NCI-H2227 (cell line): ENCODE measurements around the gene FGF13.
A peak's percentile ranks its signal among the peaks of the same experiment; 100 is the strongest.

Source experiments
- DNase-seq: peaks from one replicate; lab custom pipeline; 2025; ENCODE audit not compliant: unreplicated experiment; lab: John Stamatoyannopoulos, UW

FGF13 gene

GRCh38 chrX:138711399-138712347 lies at the start of gene FGF13:
Gene FGF13, minus strand, starts transcription at chrX:138711717. Its CDS starts 714 bp downstream, at chrX:138711003.
- peak; percentile 6 for DNase-seq

- no peak for DNase-seq
These were observed 47.9 kb upstream of the FGF13 start for GRCh38 chrX:138759217-138759943.

DNA sequence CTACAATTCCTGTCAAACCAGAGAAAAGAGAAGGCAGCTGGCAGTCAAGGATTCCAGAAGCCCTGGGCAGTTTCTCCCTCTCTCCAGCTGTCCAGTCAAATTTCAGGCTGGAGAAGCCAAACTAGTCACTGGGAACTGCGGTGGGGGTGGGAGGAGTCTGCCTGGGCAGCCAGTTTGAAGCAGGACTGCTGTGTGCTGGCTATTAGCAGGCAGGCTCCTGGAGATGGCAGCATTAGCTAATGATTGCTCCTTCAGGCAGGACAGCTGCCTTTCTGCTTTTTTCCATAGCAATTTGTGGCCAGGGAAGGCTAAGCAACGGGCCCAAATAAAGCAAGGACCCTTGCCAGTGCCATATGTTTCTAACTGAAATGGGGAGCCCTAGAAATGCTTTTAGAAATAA lies 44.7 kb upstream of the FGF13 start:
- DNase-seq = no peak

DNA sequence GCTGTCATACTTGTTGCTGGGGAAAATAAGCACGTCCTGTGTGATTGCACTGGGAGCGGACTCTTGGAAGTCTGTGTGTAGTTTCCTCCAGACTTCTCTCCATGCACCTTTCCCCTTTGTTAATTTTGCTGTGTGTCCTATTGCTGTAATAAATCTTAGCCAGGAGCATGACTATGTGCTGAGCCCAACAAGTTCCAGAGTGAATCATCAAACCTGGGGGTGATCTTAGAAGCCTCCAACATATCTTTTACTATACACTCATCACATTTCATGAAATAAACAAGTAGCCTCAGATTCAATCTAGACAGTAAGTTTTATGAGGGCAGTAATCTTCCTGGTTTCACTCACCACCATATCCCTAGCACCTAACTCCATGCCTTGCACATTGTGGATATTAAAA lies 43.3 kb upstream of the FGF13 start:
- DNase-seq = no peak

- no peak for DNase-seq
These were observed 37.0 kb upstream of the FGF13 start for GRCh38 chrX:138748480-138748879.

- no peak for DNase-seq
These were observed 33.7 kb upstream of the FGF13 start for GRCh38 chrX:138745196-138745595.

DNA sequence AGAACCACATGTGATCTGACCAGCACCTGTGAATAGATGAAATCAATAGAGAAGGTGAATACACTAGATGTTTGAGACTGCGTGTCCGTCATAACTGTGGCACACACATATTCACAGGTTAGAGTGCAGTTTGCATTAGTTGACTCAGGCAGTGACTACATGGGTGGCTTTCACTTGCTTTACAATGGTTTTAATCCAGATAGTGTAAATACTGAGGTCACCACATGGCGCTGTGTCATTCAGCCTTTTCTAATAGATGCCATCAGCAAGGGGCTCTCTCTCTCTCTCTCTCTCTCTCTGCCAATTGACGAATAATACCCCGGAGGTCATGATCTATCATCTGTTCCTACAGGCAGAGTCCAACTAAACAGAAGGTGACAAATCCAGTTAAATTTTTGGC lies 30.7 kb upstream of the FGF13 start:
- DNase-seq = no peak

- no peak for DNase-seq
These were observed 28.8 kb upstream of the FGF13 start for GRCh38 chrX:138740341-138740740.

DNA sequence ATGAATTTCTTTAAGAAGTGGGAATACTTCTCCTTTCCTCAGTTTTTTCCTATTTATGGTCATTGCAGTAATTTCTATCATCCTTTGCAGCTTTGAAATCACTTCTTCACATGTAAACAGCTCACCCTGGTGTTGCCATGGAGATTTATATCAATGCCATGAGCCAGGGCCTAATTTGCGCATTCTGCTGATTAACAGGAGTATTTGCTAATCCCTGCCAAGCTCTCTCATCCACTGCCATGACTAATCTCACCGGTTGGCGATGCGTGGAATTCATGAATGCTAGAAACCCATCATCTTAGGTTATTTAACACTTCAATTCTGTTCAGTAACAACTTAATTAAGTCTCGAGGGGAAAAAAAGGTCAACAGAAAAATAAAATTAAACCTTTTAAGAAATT lies 11.8 kb upstream of the FGF13 start:
- no peak for DNase-seq

GRCh38 chrX:138719396-138719795 lies 7.9 kb upstream of the FGF13 start:
- DNase-seq = no peak

GRCh38 chrX:138718941-138719340 lies 7.4 kb upstream of the FGF13 start:
- no peak for DNase-seq

DNA sequence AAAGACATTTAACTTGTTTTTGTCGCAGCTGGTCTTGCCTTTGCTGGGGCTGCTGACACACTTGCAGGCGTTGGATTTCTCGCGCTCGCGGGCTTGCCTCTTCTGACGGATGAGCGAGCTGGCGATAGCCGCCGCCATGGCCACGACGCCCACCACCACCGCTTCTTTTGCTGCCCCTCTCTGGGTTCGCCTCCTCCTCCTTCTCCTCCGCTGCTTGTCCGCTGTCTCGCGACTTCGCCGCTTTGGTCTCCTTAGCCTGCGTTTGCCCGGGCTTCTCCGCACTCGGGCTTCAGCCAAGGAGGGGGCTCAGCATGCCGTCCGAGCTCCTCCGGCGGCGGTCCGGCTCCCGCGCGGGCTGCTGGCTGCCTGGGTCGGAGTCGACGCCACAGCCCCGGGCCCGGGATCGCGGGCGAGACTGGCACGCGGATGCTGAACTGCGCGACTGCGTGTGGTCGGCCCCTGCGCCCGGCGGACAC lies 613 bp downstream of the FGF13 start:
- DNase-seq = no peak

DNA sequence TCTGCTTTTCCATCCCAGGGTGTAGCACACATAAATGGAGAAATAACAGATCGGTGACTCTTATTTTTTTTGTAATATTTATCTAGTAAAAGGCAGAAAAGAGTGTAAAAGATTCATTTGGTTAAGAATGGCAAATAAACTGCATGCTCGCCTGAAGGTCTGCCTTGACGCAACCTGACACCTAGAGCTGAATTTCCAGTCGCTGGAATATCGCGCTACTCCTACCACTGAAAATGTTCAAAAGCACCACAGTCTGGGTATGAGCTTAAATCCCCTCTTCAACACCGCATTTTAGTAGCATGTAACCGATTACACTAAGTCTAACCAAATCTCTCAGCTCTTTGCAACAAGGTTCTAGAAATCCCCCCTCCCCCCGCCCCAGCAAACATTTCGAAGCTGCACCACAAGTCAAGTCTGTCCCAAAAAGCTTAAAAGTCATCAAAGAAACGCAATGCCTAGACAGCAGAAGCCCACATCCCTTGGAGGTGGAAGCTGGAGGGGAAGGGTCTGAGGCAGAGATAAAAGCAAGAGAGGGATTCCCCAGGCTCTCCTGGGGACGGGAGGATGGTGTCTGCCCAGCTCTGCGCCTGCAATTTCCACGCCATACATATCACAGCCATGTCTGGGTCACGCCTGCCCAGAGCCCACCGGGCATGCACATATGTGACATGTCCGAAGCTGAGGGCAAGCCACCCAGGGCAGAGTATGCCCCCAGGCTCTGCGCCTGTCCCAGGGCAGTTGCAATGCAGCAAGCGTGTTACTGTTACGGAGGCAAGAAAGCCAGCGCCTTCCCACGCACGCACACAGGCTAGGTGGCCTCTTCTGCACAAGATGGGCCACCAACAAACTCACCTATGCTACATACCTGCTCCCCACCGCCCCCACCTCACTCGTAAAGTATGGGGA lies 1.4 kb downstream of the FGF13 start:
- DNase-seq = no peak

DNA sequence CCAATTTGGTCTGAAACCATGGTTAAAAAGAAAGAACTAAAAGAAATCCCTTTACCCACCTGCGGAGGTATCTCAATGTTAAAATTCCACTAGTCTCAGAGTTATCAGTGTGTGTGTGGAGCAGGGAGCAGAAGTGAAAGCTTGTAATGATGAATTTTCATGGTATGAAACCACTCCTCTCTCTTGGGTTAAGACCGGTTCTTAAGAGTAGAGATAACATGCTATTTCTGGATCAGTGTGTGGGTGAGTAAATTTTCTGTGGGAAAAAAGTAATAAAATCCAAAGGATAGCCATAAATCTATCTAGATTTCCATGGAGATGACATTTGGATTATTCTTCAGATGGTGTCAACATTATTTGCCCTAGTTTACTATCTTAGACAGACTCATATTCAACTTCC lies 3.2 kb downstream of the FGF13 start:
- no peak for DNase-seq

GRCh38 chrX:138704596-138704995 lies 6.9 kb downstream of the FGF13 start:
- DNase-seq = no peak

- no peak for DNase-seq
These were observed 7.4 kb downstream of the FGF13 start for GRCh38 chrX:138704101-138704500.

- no peak for DNase-seq
These were observed 18.9 kb downstream of the FGF13 start for GRCh38 chrX:138692591-138692990.

DNA sequence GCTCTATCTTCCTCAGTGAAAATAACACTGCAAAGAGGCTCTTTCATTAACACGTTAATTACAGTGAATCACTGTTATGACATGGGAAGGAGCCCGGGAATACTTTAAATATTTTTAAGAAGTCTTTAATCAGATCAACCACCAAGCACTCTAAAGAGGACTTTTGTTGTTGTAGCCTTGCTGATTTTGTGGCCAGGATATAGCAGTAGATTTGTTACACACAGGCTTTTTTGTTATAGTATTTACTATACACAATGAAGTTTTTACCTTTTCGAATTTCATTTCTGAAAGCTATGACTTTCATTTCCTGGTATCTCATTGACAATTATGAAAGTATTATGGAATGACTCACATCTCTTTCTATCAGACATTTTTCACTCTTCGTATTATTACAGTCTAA lies 20.3 kb downstream of the FGF13 start:
- no peak for DNase-seq

DNA sequence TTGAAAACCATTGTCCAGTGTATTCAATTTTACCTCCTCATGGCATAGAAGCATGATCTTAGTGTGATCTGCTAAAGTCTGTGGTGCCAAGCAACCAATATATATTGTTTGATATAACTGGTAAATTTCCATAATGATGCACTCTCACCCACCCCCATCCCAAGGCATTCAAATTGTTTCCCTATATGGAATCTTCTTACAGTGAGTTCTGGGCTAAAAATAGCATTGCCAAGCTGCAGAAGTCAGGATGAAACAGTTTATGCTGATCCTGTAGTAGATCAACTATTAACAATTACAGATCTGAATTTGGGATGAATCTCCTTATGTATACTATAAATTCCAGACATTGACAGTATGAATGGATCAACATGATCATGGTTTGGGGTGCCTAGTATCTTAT lies 20.9 kb downstream of the FGF13 start:
- no peak for DNase-seq

DNA sequence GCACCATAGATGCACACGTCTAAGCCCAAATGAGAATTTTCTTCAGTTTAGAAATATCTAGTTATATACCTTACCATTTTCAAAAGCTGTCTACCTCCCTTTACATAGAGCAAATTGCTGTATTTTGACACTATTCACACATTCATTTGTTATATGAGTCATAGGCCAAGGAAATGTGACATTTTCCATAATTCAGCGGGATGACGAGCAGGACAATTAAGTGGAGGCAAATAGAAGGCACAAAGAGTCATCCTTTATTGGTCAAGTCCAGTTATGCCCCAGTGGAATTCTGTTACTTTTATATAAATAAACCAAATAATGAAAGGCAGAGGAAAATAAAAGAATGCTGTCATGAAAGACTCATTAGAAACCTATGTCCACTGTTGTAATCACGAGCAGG lies 27.9 kb downstream of the FGF13 start:
- DNase-seq = no peak

GRCh38 chrX:138669693-138670092 lies 41.8 kb downstream of the FGF13 start:
- DNase-seq = no peak
